HCT116 (cell line): ENCODE results near the gene MBD6. TPM values are rescaled to one million over a fixed set of nuclear protein-coding genes. Genes with fewer than 3 reads are reported as not detected.

Source experiments
- ATAC-seq: fragments of 200-7000 bp; cut with Tn5 transposase; 2 replicates; pipeline ENCODE4 v1.9.1; 2020; ENCODE audit warnings: mild to moderate bottlenecking, moderate library complexity
- BruUV-seq: library from RNA; stranded (reverse); fragments of 400-500 nt; replicated peaks from 2 replicates; lab custom pipeline; 2021; lab: Mats Ljungman, UMichigan
- CTCF ChIA-PET: fragments of 300-600 bp; sonication (Branson Sonifier 250); formaldehyde crosslinking; loops from one replicate; lab custom pipeline; 2021; ENCODE audit warnings: antibody characterized with exemption; lab: Charles Lee
- POLR2A ChIA-PET: fragments of 300-600, 350-600 bp; sonication (Branson Sonifier 250); formaldehyde crosslinking; loops from one replicate; lab custom pipeline; 2021; ENCODE audit warnings: antibody characterized with exemption; lab: Charles Lee
- RAD21 ChIA-PET, 2 experiments: fragments of 300-600 bp; sonication (Branson Sonifier 250); formaldehyde crosslinking; loops; one replicate each; lab custom pipeline; 2023; ENCODE audit warnings: low total read pairs in 2 of 2; ENCODE audit not compliant: uncharacterized antibody in 2 of 2, unreplicated experiment in 2 of 2, low non-redundant PET in 1 of 2; lab: Charles Lee
- DNase-seq: peaks from one replicate; pipeline ENCODE4 v3.0.0-alpha.2; 2010; ENCODE audit warnings: low read depth, low spot score
- H2AFZ ChIP-seq: fragments of 200-600 bp; shearing (Covaris generic), sonication (generic); 2 replicates; pipeline ENCODE4 v1.6.1; 2017; ENCODE audit warnings: low read depth, mixed run types, mixed read lengths, antibody characterized with exemption, low read length; ENCODE audit not compliant: poor library complexity, severe bottlenecking
- H3K27ac ChIP-seq: 2 replicates; pipeline ENCODE4 v1.5.1; 2012; ENCODE audit warnings: low read depth, low read length
- H3K27me3 ChIP-seq: fragments of 200-600 bp; sonication (generic); 2 replicates; pipeline ENCODE4 v1.6.1; 2016; ENCODE audit warnings: mixed run types, low read length, mixed read lengths; ENCODE audit not compliant: insufficient read depth
- H3K36me3 ChIP-seq, 2 experiments: fragments of 200-500 bp in 1 of 2; fragments of 200-600 bp in 1 of 2; sonication (Bioruptor generic) in 1 of 2; sonication (generic) in 1 of 2; 2 replicates each; pipeline versions ENCODE4 v1.5.1 to v1.6.1; 2014 to 2016; ENCODE audit warnings: low read length in 2 of 2, inconsistent platforms in 1 of 2, mixed read lengths in 1 of 2, mixed run types in 1 of 2; ENCODE audit not compliant: insufficient read depth in 2 of 2, control insufficient read depth in 1 of 2
- H3K4me1 ChIP-seq, 2 experiments: fragments of 200-600 bp in 1 of 2; sonication (generic) in 1 of 2; 2 replicates each; pipeline versions ENCODE4 v1.5.1 to v1.6.1; 2012 to 2017; ENCODE audit warnings: low read length in 2 of 2, inconsistent platforms in 1 of 2, mild to moderate bottlenecking in 1 of 2, mixed read lengths in 1 of 2, mixed run types in 1 of 2, moderate library complexity in 1 of 2; ENCODE audit not compliant: insufficient read depth in 2 of 2, control insufficient read depth in 1 of 2
- H3K4me2 ChIP-seq: fragments of 200-600 bp; sonication (generic); 2 replicates; pipeline ENCODE4 v1.6.1; 2017; ENCODE audit warnings: mixed run types, low read length, mixed read lengths
- H3K4me3 ChIP-seq, 2 experiments: fragments of 200-600 bp in 1 of 2; sonication (generic) in 1 of 2; replicated peaks in 1 of 2; 2 replicates each; pipeline ENCODE4 v1.5.1; 2011 to 2016; ENCODE audit warnings: low read length in 2 of 2, control low read depth in 1 of 2, low read depth in 1 of 2, mild to moderate bottlenecking in 1 of 2, mixed read lengths in 1 of 2, mixed run types in 1 of 2
- H3K79me2 ChIP-seq: fragments of 200-600 bp; sonication (generic); 2 replicates; pipeline ENCODE4 v1.6.1; 2017; ENCODE audit warnings: mild to moderate bottlenecking, mixed run types, low read length, moderate library complexity, mixed read lengths; ENCODE audit not compliant: insufficient read depth
- H3K9ac ChIP-seq: fragments of 200-600 bp; sonication (generic); 2 replicates; pipeline ENCODE4 v1.6.1; 2016; ENCODE audit warnings: low read length, mixed read lengths
- H3K9me2 ChIP-seq: fragments of 200-600 bp; sonication (generic), shearing (Covaris generic); 2 replicates; pipeline ENCODE4 v1.6.1; 2017; ENCODE audit warnings: mixed run types, mild to moderate bottlenecking, moderate library complexity; ENCODE audit not compliant: insufficient read depth
- H3K9me3 ChIP-seq, 2 experiments: fragments of 200-500 bp in 1 of 2; fragments of 200-600 bp in 1 of 2; sonication (Bioruptor generic) in 1 of 2; sonication (generic) in 1 of 2; 2 replicates each; pipeline ENCODE4 v1.6.1; 2014 to 2017; ENCODE audit warnings: low read length in 2 of 2, mixed read lengths in 2 of 2, inconsistent platforms in 1 of 2, low read depth in 1 of 2, mild to moderate bottlenecking in 1 of 2, mixed run types in 1 of 2, moderate library complexity in 1 of 2; ENCODE audit not compliant: control insufficient read depth in 1 of 2, insufficient read depth in 1 of 2
- H4K20me1 ChIP-seq: fragments of 200-600 bp; sonication (generic), shearing (Covaris generic); 2 replicates; pipeline ENCODE4 v1.6.1; 2017; ENCODE audit warnings: mixed run types, mild to moderate bottlenecking, moderate library complexity; ENCODE audit not compliant: insufficient read depth
- CTCF ChIP-seq, 3 experiments: fragments of 200-600 bp in 1 of 3; sonication (generic) in 1 of 3; IDR thresholded peaks in 2 of 3; conservative IDR thresholded peaks in 1 of 3; 2 replicates each; pipeline ENCODE4 v1.5.1; 2012 to 2017; ENCODE audit warnings: low read depth in 2 of 3, low read length in 2 of 3, antibody characterized with exemption in 1 of 3, borderline replicate concordance in 1 of 3, control low read depth in 1 of 3, mild to moderate bottlenecking in 1 of 3, mixed read lengths in 1 of 3, mixed run types in 1 of 3, moderate library complexity in 1 of 3; ENCODE audit not compliant: insufficient read depth in 1 of 3
- ELF1 ChIP-seq: IDR thresholded peaks from 2 replicates; pipeline ENCODE4 v1.6.1; 2012; ENCODE audit warnings: low read depth, borderline replicate concordance
- EZH2 ChIP-seq: fragments of 200-600 bp; sonication (generic); IDR thresholded peaks from 2 replicates; pipeline ENCODE4 v1.6.1; 2017; ENCODE audit warnings: antibody characterized with exemption, mixed run types
- EZH2phosphoT487 ChIP-seq: fragments of 200-600 bp; IDR thresholded peaks from 2 replicates; pipeline ENCODE4 v1.6.1; 2018; ENCODE audit warnings: antibody characterized with exemption, borderline replicate concordance
- MAX ChIP-seq: IDR thresholded peaks from 2 replicates; pipeline ENCODE4 v1.6.1; 2012
- POLR2A ChIP-seq: IDR thresholded peaks from 2 replicates; pipeline ENCODE4 v1.7.0; 2011; ENCODE audit warnings: borderline replicate concordance; ENCODE audit not compliant: insufficient read depth, insufficient read length; ENCODE audit errors: extremely low read depth
- REST ChIP-seq: IDR thresholded peaks from 2 replicates; pipeline ENCODE4 v1.6.1; 2012; ENCODE audit warnings: low read depth
- YY1 ChIP-seq: IDR thresholded peaks from 2 replicates; pipeline ENCODE4 v1.6.1; 2011; ENCODE audit warnings: low read length, low read depth, moderate library complexity, mild to moderate bottlenecking; ENCODE audit not compliant: insufficient replicate concordance; ENCODE audit errors: extremely low read depth
- ZBTB33 ChIP-seq: IDR thresholded peaks from 2 replicates; pipeline ENCODE4 v1.6.1; 2011; ENCODE audit warnings: mild to moderate bottlenecking, low read length, moderate library complexity; ENCODE audit not compliant: insufficient replicate concordance; ENCODE audit errors: extremely low read depth
- ZFX ChIP-seq: fragments of 450-650 bp; IDR thresholded peaks from 2 replicates; pipeline ENCODE4 v1.6.1; 2017
- ZNF274 ChIP-seq: fragments of 200-500 bp; sonication (Bioruptor generic); IDR thresholded peaks from 2 replicates; pipeline ENCODE4 v1.6.1; 2014; ENCODE audit warnings: mild to moderate bottlenecking, low read depth, low read length, inconsistent platforms
- intact Hi-C: fragments of 100-400 bp; cut with micrococcal nuclease; formaldehyde crosslinking; loops from 2 replicates; pipeline ENCODE4 v1.10.0; 2022
- total RNA-seq: library from RNA; stranded (reverse); gene quantifications from one replicate; pipeline ENCODE4 v1.2.1, GENCODE V29; 2021; ENCODE audit not compliant: unreplicated experiment

The MBD6 gene
- total RNA-seq, 1 experiment from 2014 or later, result 70.1 TPM

- ATAC-seq, result no peak
- H3K4me2 ChIP-seq, result no peak overlapping the region
- H3K27ac ChIP-seq, result no peak overlapping the region
- BruUV-seq, result no TSS peak
- H3K79me2 ChIP-seq, result peaks cover 16% of the 10 kb centered on the region
- H3K9me3 ChIP-seq, result no peaks in the 10 kb centered on the region
- ChIA-PET CTCF (no interaction called here), RAD21 (no interaction called here), POLR2A (interaction anchor here (1.0 kb wide), 1 partner anchor 9 kb away, joined by 3 read pairs; no protein-coding TSS in a partner anchor)
- intact Hi-C loops, result no loop called here
- no peak for DNase-seq
- H3K4me3 ChIP-seq, result no peak overlapping the region
- H3K4me1 ChIP-seq, result peaks cover 4 to 8% of the 10 kb centered on the region in 2 experiments; a peak in 2 of 4 replicates
- TF ChIP-seq ELF1 (no peak), REST (no peak), ZBTB33 (no peak), EZH2phosphoT487 (no peak), ZNF274 (no peak), EZH2 (no peak), YY1 (no peak), POLR2A (no peak), ZFX (no peak), MAX (no peak), CTCF (IDR thresholded peaks at IDR 0.05 in 2 of 3, conservative IDR thresholded peaks at IDR 0.05 in 1 of 3; ENCODE audit: borderline replicate concordance in 1 of 3, insufficient read depth in 1 of 3, low read depth in 2 of 3, low read length in 2 of 3) (no peak)
- no peak overlapping the region for H3K9ac ChIP-seq
- peaks cover 43 to 50% of the 10 kb centered on the region in 2 experiments for H3K36me3 ChIP-seq
- no peaks in the 10 kb centered on the region for H4K20me1 ChIP-seq
- H3K9me2 ChIP-seq, result no peaks in the 10 kb centered on the region
- no peaks in the 10 kb centered on the region for H3K27me3 ChIP-seq
- no peak overlapping the region for H2AFZ ChIP-seq
These were observed 6.4 kb downstream of the MBD6 start for GRCh38 chr12:57528831-57529555.
